Measurements from ENCODE around the gene SNX25. TPM values are rescaled to one million over a fixed set of nuclear protein-coding genes. Genes with fewer than 3 reads are reported as not detected.

SNX25 gene
- total and polyA plus RNA-seq, 10 of the 15 experiments (the other 5 are each of a cell fraction or from before 2014, with no cell fraction given), result 11.2 to 117 (median 62.8) TPM

DNA sequence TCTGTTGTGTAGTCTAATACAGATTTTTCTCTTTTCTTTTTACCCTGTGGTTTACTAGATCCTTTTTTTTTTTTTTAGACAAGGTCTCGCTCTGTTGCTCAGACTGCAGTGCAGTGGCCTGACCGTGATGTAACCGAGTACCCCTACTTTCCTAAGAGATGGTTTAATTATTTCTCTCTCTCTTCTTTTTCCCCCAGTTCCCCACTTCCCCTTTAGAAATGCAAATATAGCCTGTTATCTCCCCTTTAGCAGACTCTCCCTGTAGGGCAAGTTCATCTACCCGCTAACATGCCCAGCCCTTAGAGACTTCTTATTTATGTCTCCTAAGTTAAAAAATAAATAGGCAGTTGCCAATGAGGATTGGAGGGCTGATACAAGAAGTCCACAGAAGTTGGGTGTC, 4.5 kb downstream of the SNX25 start (continued):
- TF ChIP-seq, protein P1, sequence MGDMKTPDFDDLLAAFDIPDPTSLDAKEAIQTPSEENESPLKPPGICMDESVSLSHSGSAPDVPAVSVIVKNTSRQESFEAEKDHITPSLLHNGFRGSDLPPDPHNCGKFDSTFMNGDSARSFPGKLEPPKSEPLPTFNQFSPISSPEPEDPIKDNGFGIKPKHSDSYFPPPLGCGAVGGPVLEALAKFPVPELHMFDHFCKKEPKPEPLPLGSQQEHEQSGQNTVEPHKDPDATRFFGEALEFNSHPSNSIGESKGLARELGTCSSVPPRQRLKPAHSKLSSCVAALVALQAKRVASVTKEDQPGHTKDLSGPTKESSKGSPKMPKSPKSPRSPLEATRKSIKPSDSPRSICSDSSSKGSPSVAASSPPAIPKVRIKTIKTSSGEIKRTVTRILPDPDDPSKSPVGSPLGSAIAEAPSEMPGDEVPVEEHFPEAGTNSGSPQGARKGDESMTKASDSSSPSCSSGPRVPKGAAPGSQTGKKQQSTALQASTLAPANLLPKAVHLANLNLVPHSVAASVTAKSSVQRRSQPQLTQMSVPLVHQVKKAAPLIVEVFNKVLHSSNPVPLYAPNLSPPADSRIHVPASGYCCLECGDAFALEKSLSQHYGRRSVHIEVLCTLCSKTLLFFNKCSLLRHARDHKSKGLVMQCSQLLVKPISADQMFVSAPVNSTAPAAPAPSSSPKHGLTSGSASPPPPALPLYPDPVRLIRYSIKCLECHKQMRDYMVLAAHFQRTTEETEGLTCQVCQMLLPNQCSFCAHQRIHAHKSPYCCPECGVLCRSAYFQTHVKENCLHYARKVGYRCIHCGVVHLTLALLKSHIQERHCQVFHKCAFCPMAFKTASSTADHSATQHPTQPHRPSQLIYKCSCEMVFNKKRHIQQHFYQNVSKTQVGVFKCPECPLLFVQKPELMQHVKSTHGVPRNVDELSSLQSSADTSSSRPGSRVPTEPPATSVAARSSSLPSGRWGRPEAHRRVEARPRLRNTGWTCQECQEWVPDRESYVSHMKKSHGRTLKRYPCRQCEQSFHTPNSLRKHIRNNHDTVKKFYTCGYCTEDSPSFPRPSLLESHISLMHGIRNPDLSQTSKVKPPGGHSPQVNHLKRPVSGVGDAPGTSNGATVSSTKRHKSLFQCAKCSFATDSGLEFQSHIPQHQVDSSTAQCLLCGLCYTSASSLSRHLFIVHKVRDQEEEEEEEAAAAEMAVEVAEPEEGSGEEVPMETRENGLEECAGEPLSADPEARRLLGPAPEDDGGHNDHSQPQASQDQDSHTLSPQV (IDR thresholded peaks at IDR 0.05), result no peak
- TF ChIP-seq YY1 (IDR thresholded peaks at IDR 0.05; ENCODE audit: low read depth, low read length), result no peak
- TF ChIP-seq IRF4 (IDR thresholded peaks at IDR 0.05; ENCODE audit: low read depth, low read length), result 0 out of 2 replicates have a peak, but pooled peaks have one; percentile 31
- TF ChIP-seq MEF2B (IDR thresholded peaks at IDR 0.05; ENCODE audit: partially characterized antibody, poor library complexity, severe bottlenecking), result no peak
- TF ChIP-seq ZNF24 (IDR thresholded peaks at IDR 0.05), result no peak
- TF ChIP-seq, protein P2, sequence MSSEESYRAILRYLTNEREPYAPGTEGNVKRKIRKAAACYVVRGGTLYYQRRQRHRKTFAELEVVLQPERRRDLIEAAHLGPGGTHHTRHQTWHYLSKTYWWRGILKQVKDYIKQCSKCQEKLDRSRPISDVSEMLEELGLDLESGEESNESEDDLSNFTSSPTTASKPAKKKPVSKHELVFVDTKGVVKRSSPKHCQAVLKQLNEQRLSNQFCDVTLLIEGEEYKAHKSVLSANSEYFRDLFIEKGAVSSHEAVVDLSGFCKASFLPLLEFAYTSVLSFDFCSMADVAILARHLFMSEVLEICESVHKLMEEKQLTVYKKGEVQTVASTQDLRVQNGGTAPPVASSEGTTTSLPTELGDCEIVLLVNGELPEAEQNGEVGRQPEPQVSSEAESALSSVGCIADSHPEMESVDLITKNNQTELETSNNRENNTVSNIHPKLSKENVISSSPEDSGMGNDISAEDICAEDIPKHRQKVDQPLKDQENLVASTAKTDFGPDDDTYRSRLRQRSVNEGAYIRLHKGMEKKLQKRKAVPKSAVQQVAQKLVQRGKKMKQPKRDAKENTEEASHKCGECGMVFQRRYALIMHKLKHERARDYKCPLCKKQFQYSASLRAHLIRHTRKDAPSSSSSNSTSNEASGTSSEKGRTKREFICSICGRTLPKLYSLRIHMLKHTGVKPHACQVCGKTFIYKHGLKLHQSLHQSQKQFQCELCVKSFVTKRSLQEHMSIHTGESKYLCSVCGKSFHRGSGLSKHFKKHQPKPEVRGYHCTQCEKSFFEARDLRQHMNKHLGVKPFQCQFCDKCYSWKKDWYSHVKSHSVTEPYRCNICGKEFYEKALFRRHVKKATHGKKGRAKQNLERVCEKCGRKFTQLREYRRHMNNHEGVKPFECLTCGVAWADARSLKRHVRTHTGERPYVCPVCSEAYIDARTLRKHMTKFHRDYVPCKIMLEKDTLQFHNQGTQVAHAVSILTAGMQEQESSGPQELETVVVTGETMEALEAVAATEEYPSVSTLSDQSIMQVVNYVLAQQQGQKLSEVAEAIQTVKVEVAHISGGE (CRISPR knock-in tag; IDR thresholded peaks at IDR 0.05), result no peak
- TF ChIP-seq SMARCA5 (IDR thresholded peaks at IDR 0.05), result 0 out of 2 replicates have a peak, but pooled peaks have one; percentile 13
- no peak for TF ChIP-seq NFYA (IDR thresholded peaks at IDR 0.05; ENCODE audit: borderline replicate concordance, low read depth, low read length)
- peak; percentile 89 for TF ChIP-seq ATF7 (IDR thresholded peaks at IDR 0.05; ENCODE audit: low read depth)
- TF ChIP-seq TARDBP (IDR thresholded peaks at IDR 0.05; ENCODE audit: borderline replicate concordance), result no peak
- peak; percentile 19; the same call in 1 of the 2 replicates for TF ChIP-seq CREM (IDR thresholded peaks at IDR 0.05; ENCODE audit: low read depth)
- TF ChIP-seq MYB (IDR thresholded peaks at IDR 0.05; ENCODE audit: borderline replicate concordance, low read depth, low read length), result no peak
- no peak for TF ChIP-seq GATAD2B (conservative IDR thresholded peaks at IDR 0.05; ENCODE audit: low read depth)
- no peak for TF ChIP-seq GABPA (IDR thresholded peaks at IDR 0.05; ENCODE audit: low read depth)
- TF ChIP-seq, protein P3, sequence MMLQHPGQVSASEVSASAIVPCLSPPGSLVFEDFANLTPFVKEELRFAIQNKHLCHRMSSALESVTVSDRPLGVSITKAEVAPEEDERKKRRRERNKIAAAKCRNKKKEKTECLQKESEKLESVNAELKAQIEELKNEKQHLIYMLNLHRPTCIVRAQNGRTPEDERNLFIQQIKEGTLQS (IDR thresholded peaks at IDR 0.05; ENCODE audit: borderline replicate concordance, extremely low read depth, low read depth, low read length), result no peak
- TF ChIP-seq, protein P4, sequence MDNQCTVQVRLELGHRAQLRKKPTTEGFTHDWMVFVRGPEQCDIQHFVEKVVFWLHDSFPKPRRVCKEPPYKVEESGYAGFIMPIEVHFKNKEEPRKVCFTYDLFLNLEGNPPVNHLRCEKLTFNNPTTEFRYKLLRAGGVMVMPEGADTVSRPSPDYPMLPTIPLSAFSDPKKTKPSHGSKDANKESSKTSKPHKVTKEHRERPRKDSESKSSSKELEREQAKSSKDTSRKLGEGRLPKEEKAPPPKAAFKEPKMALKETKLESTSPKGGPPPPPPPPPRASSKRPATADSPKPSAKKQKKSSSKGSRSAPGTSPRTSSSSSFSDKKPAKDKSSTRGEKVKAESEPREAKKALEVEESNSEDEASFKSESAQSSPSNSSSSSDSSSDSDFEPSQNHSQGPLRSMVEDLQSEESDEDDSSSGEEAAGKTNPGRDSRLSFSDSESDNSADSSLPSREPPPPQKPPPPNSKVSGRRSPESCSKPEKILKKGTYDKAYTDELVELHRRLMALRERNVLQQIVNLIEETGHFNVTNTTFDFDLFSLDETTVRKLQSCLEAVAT (IDR thresholded peaks at IDR 0.05), result peak; percentile 43; the same call in 1 of the 2 replicates
- TF ChIP-seq NRF1 (conservative IDR thresholded peaks at IDR 0.05; ENCODE audit: low read depth, low read length), result no peak
- TF ChIP-seq SIN3A (IDR thresholded peaks at IDR 0.05; ENCODE audit: low read depth, low read length), result no peak
- TF ChIP-seq HCFC1 (IDR thresholded peaks at IDR 0.05; ENCODE audit: low read length), result no peak
- no peak for TF ChIP-seq HDAC6 (IDR thresholded peaks at IDR 0.05; ENCODE audit: unreplicated experiment)
- TF ChIP-seq, protein P5, sequence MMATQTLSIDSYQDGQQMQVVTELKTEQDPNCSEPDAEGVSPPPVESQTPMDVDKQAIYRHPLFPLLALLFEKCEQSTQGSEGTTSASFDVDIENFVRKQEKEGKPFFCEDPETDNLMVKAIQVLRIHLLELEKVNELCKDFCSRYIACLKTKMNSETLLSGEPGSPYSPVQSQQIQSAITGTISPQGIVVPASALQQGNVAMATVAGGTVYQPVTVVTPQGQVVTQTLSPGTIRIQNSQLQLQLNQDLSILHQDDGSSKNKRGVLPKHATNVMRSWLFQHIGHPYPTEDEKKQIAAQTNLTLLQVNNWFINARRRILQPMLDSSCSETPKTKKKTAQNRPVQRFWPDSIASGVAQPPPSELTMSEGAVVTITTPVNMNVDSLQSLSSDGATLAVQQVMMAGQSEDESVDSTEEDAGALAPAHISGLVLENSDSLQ (IDR thresholded peaks at IDR 0.05), result no peak
- TF ChIP-seq BMI1 (IDR thresholded peaks at IDR 0.05; ENCODE audit: borderline replicate concordance), result peak; percentile 57; the same call in 1 of the 2 replicates
